Neuronal stem cell (in vitro differentiated cells): Measurements from ENCODE around the gene MICAL3.
A peak's percentile ranks its signal among the peaks of the same experiment; 100 is the strongest.

Source experiments
- DNase-seq: peaks from one replicate; pipeline ENCODE4 v3.0.0-alpha.2; 2013; ENCODE audit warnings: low spot score
- H2AFZ ChIP-seq: one replicate; pipeline ENCODE4 v1.6.1; 2013; ENCODE audit warnings: mild to moderate bottlenecking, low read length, inconsistent platforms
- H2AK5ac ChIP-seq: 2 replicates; pipeline ENCODE4 v1.6.1; 2013; ENCODE audit warnings: low read depth, mild to moderate bottlenecking, inconsistent platforms, low read length, moderate library complexity, mixed read lengths
- H2BK120ac ChIP-seq: 2 replicates; pipeline ENCODE4 v1.6.1; 2013; ENCODE audit warnings: low read depth, mild to moderate bottlenecking, inconsistent platforms, low read length, moderate library complexity, mixed read lengths
- H2BK12ac ChIP-seq: one replicate; pipeline ENCODE4 v1.6.1; 2013; ENCODE audit warnings: low read length, inconsistent platforms
- H2BK15ac ChIP-seq: 2 replicates; pipeline ENCODE4 v1.6.1; 2013; ENCODE audit warnings: mild to moderate bottlenecking, low read length, inconsistent platforms, mixed read lengths
- H2BK5ac ChIP-seq: one replicate; pipeline ENCODE4 v1.6.1; 2013; ENCODE audit warnings: inconsistent platforms, mild to moderate bottlenecking, low read length, moderate library complexity
- H3K14ac ChIP-seq: one replicate; pipeline ENCODE4 v1.6.1; 2013; ENCODE audit warnings: low read length, inconsistent platforms
- H3K18ac ChIP-seq: 2 replicates; pipeline ENCODE4 v1.6.1; 2013; ENCODE audit warnings: low read length, inconsistent platforms
- H3K23ac ChIP-seq: 2 replicates; pipeline ENCODE4 v1.6.1; 2013; ENCODE audit warnings: low read depth, mild to moderate bottlenecking, mixed read lengths, low read length, inconsistent platforms; ENCODE audit not compliant: poor library complexity
- H3K27ac ChIP-seq: replicated peaks from 3 replicates; pipeline ENCODE4 v1.5.1; 2013; ENCODE audit warnings: low read length, inconsistent platforms
- H3K27me3 ChIP-seq, 3 experiments: 2 replicates each; pipeline ENCODE4 v1.6.1; 2013; ENCODE audit warnings: low read length in 3 of 3, mild to moderate bottlenecking in 2 of 3, inconsistent platforms in 1 of 3, low read depth in 1 of 3, mixed read lengths in 1 of 3, moderate library complexity in 1 of 3; ENCODE audit not compliant: control insufficient read depth in 3 of 3, insufficient read depth in 3 of 3
- H3K36me3 ChIP-seq, 2 donors: replicated peaks in 1 of 2; 2 replicates each; pipeline ENCODE4 v1.6.1; 2013; ENCODE audit warnings: low read length in 2 of 2; ENCODE audit not compliant: control insufficient read depth in 2 of 2, insufficient read depth in 2 of 2
- H3K4ac ChIP-seq: 2 replicates; pipeline ENCODE4 v1.6.1; 2013; ENCODE audit warnings: inconsistent platforms, mild to moderate bottlenecking, low read length, moderate library complexity
- H3K4me1 ChIP-seq, 2 donors: 1 replicate in 1 of 2; 2 replicates in 1 of 2; pipeline ENCODE4 v1.6.1; 2013; ENCODE audit warnings: low read length in 2 of 2, low read depth in 1 of 2; ENCODE audit not compliant: control insufficient read depth in 2 of 2, insufficient read depth in 1 of 2
- H3K4me2 ChIP-seq: one replicate; pipeline ENCODE4 v1.6.1; 2013; ENCODE audit warnings: mild to moderate bottlenecking, low read length, inconsistent platforms; ENCODE audit not compliant: insufficient read depth, poor library complexity, severe bottlenecking
- H3K4me3 ChIP-seq, 2 donors: 2 replicates each; pipeline ENCODE4 v1.5.1; 2013; ENCODE audit warnings: low read length in 2 of 2, mild to moderate bottlenecking in 2 of 2, inconsistent platforms in 1 of 2, moderate library complexity in 1 of 2
- H3K79me1 ChIP-seq: one replicate; pipeline ENCODE4 v1.6.1; 2013; ENCODE audit warnings: low read depth, mild to moderate bottlenecking, inconsistent platforms, low read length, moderate library complexity
- H3K9ac ChIP-seq: one replicate; pipeline ENCODE4 v1.6.1; 2013; ENCODE audit warnings: mild to moderate bottlenecking, low read depth, low read length, inconsistent platforms; ENCODE audit not compliant: poor library complexity
- H3K9me3 ChIP-seq, 2 donors: replicated peaks in 1 of 2; 2 replicates each; pipeline versions ENCODE3 to v1.6.1; 2013; ENCODE audit warnings: low read length in 2 of 2, mild to moderate bottlenecking in 2 of 2, inconsistent platforms in 1 of 2, low read depth in 1 of 2, mixed read lengths in 1 of 2, moderate library complexity in 1 of 2; ENCODE audit not compliant: control insufficient read depth in 2 of 2, insufficient read depth in 1 of 2
- H4K8ac ChIP-seq: one replicate; pipeline ENCODE4 v1.6.1; 2013; ENCODE audit warnings: low read depth, mild to moderate bottlenecking, inconsistent platforms, low read length, moderate library complexity
- H4K91ac ChIP-seq: one replicate; pipeline ENCODE4 v1.6.1; 2013; ENCODE audit warnings: low read length, low read depth, mild to moderate bottlenecking, inconsistent platforms; ENCODE audit not compliant: poor library complexity
- WGBS, 2 donors: extraction: QIAGEN DNeasy Blood & Tissue Kit; methylation state at CpG; one replicate each; pipeline ENCODE4 v1.1.7; 2013; ENCODE audit warnings: missing lambda C conversion rate in 2 of 2, mixed read lengths in 1 of 2; ENCODE audit not compliant: insufficient read length in 2 of 2, insufficient replicate concordance in 1 of 2; ENCODE audit errors: extremely low coverage in 2 of 2; 5-methylcytosine and 5-hydroxymethylcytosine counted together

The MICAL3 gene

GRCh38 chr22:17830043-17830961 lies 194.1 kb downstream of the MICAL3 start:
- no peak overlapping the region for H2BK5ac ChIP-seq
- peaks cover 6 to 24% of the 10 kb centered on the region in 2 donors for H3K36me3 ChIP-seq
- no peak overlapping the region for H2AK5ac ChIP-seq
- no peak overlapping the region for H2BK15ac ChIP-seq
- no peak overlapping the region for H3K27ac ChIP-seq
- H3K18ac ChIP-seq: no peak overlapping the region
- H3K4me1 ChIP-seq: peaks cover 8 to 13% of the 10 kb centered on the region in 2 donors
- DNase-seq: peak; percentile 83
- H3K27me3 ChIP-seq: no peaks in the 10 kb centered on the region
- no peak overlapping the region for H4K91ac ChIP-seq
- H3K79me1 ChIP-seq: no peaks in the 10 kb centered on the region
- no CpG with 5 or more reads among the region's 31 CpGs for WGBS, 2 donors
- no peak overlapping the region for H3K14ac ChIP-seq
- no peak overlapping the region for H2BK12ac ChIP-seq
- H4K8ac ChIP-seq: no peak overlapping the region
- H3K4ac ChIP-seq: no peak overlapping the region
- no peak overlapping the region for H3K9ac ChIP-seq
- H3K4me2 ChIP-seq: no peak overlapping the region
- no peaks in the 10 kb centered on the region for H3K9me3 ChIP-seq
- H3K23ac ChIP-seq: peak overlapping the region; percentile 13
- H3K4me3 ChIP-seq: no peak overlapping the region
- H2AFZ ChIP-seq: no peak overlapping the region
- no peak overlapping the region for H2BK120ac ChIP-seq

GRCh38 chr22:17829695-17830042 lies 194.7 kb downstream of the MICAL3 start:
- H3K9me3 ChIP-seq: no peaks in the 10 kb centered on the region
- no peak overlapping the region for H3K4me3 ChIP-seq
- no peak overlapping the region for H3K18ac ChIP-seq
- no peak overlapping the region for H3K14ac ChIP-seq
- no peak overlapping the region for H2BK12ac ChIP-seq
- H3K23ac ChIP-seq: no peak overlapping the region
- no peaks in the 10 kb centered on the region for H3K27me3 ChIP-seq
- H4K91ac ChIP-seq: no peak overlapping the region
- H2AFZ ChIP-seq: no peak overlapping the region
- no peak overlapping the region for H3K4ac ChIP-seq
- no peak overlapping the region for H2BK120ac ChIP-seq
- H2AK5ac ChIP-seq: no peak overlapping the region
- H3K4me1 ChIP-seq: peaks cover 8 to 13% of the 10 kb centered on the region in 2 donors
- H2BK15ac ChIP-seq: no peak overlapping the region
- DNase-seq: no peak
- H4K8ac ChIP-seq: no peak overlapping the region
- peaks cover 6 to 24% of the 10 kb centered on the region in 2 donors for H3K36me3 ChIP-seq
- WGBS, 2 donors: no CpG with 5 or more reads among the region's 5 CpGs
- H3K27ac ChIP-seq: no peak overlapping the region
- no peaks in the 10 kb centered on the region for H3K79me1 ChIP-seq
- H2BK5ac ChIP-seq: no peak overlapping the region
- no peak overlapping the region for H3K9ac ChIP-seq
- no peak overlapping the region for H3K4me2 ChIP-seq

GRCh38 chr22:17828502-17829080 lies 195.8 kb downstream of the MICAL3 start:
- H3K27ac ChIP-seq: no peak overlapping the region
- H3K9ac ChIP-seq: peak overlapping the region; percentile 30
- H3K4me1 ChIP-seq: peaks cover 8 to 13% of the 10 kb centered on the region in 2 donors
- no peak overlapping the region for H3K4me2 ChIP-seq
- no peaks in the 10 kb centered on the region for H3K79me1 ChIP-seq
- H2BK120ac ChIP-seq: no peak overlapping the region
- H4K91ac ChIP-seq: no peak overlapping the region
- H2AK5ac ChIP-seq: peak overlapping the region; percentile 16
- no peak overlapping the region for H3K4ac ChIP-seq
- H3K14ac ChIP-seq: no peak overlapping the region
- H2BK5ac ChIP-seq: no peak overlapping the region
- peaks cover 2 to 22% of the 10 kb centered on the region in 2 donors for H3K36me3 ChIP-seq
- no peaks in the 10 kb centered on the region for H3K9me3 ChIP-seq
- no peak for DNase-seq
- no CpG with 5 or more reads among the region's 6 CpGs for WGBS, 2 donors
- H2BK12ac ChIP-seq: no peak overlapping the region
- no peak overlapping the region for H3K4me3 ChIP-seq
- no peaks in the 10 kb centered on the region for H3K27me3 ChIP-seq
- H2BK15ac ChIP-seq: no peak overlapping the region
- H3K18ac ChIP-seq: peak overlapping the region; percentile 56
- no peak overlapping the region for H4K8ac ChIP-seq
- no peak overlapping the region for H2AFZ ChIP-seq
- no peak overlapping the region for H3K23ac ChIP-seq

- no CpG with 5 or more reads among the region's 16 CpGs for WGBS, 2 donors
- H3K14ac ChIP-seq: no peak overlapping the region
Observed at GRCh38 chr22:17827466-17827865, 196.9 kb downstream of the MICAL3 start.

More at GRCh38 chr22:17827466-17827865, 196.9 kb downstream of the MICAL3 start:
- no peak overlapping the region for H2AFZ ChIP-seq
- H3K4me2 ChIP-seq: no peak overlapping the region
- peaks cover 2 to 14% of the 10 kb centered on the region in 2 donors for H3K36me3 ChIP-seq
- H2AK5ac ChIP-seq: no peak overlapping the region
- H3K4ac ChIP-seq: no peak overlapping the region
- no peak overlapping the region for H2BK12ac ChIP-seq
- H3K79me1 ChIP-seq: no peaks in the 10 kb centered on the region
- no peak for DNase-seq
- H3K23ac ChIP-seq: no peak overlapping the region
- H3K9me3 ChIP-seq: no peaks in the 10 kb centered on the region
- H4K91ac ChIP-seq: no peak overlapping the region
- no peak overlapping the region for H3K4me3 ChIP-seq
- H2BK5ac ChIP-seq: no peak overlapping the region
- no peak overlapping the region for H2BK120ac ChIP-seq
- H3K4me1 ChIP-seq: peaks cover 8 to 13% of the 10 kb centered on the region in 2 donors
- H3K9ac ChIP-seq: no peak overlapping the region
- H2BK15ac ChIP-seq: no peak overlapping the region
- no peak overlapping the region for H3K27ac ChIP-seq
- H4K8ac ChIP-seq: no peak overlapping the region
- no peaks in the 10 kb centered on the region for H3K27me3 ChIP-seq
- H3K18ac ChIP-seq: no peak overlapping the region
